GM18511 (cell line): Measurements from ENCODE around the gene PDGFC.

ENCODE experiments used
- ATAC-seq: cut with Tn5 transposase; IDR thresholded peaks from one replicate; pipeline ENCODE4 v1.9.1; 2021; ENCODE audit warnings: mild to moderate bottlenecking, moderate library complexity; ENCODE audit not compliant: unreplicated experiment

The PDGFC gene

GRCh38 chr4:156971676-156972378 is at the start of gene PDGFC:
Gene PDGFC (minus strand): TSS chr4:156971799. CDS start chr4:156970903, 896 bp downstream.
- no peak for ATAC-seq

GRCh38 chr4:157020882-157021281 is 49.3 kb upstream of the PDGFC start:
- no peak for ATAC-seq

- no peak for ATAC-seq
These were observed 47.4 kb upstream of the PDGFC start for GRCh38 chr4:157018920-157019490.

GRCh38 chr4:157014621-157015591 is 43.3 kb upstream of the PDGFC start:
- ATAC-seq = peak; percentile 65

- no peak for ATAC-seq
These were observed 42.1 kb upstream of the PDGFC start for GRCh38 chr4:157013656-157014055.

GRCh38 chr4:157012781-157013180 is 41.2 kb upstream of the PDGFC start:
- ATAC-seq = no peak

- no peak for ATAC-seq
These were observed 40.7 kb upstream of the PDGFC start for GRCh38 chr4:157012296-157012695.

- ATAC-seq = no peak
These were observed 39.0 kb upstream of the PDGFC start for GRCh38 chr4:157010630-157011029.

GRCh38 chr4:157005831-157006230 is 34.2 kb upstream of the PDGFC start:
- no peak for ATAC-seq

- no peak for ATAC-seq
These were observed 33.6 kb upstream of the PDGFC start for GRCh38 chr4:157005193-157005592.

- no peak for ATAC-seq
These were observed 32.9 kb upstream of the PDGFC start for GRCh38 chr4:157004279-157005161.

- ATAC-seq = no peak
These were observed 27.5 kb upstream of the PDGFC start for GRCh38 chr4:156999175-156999517.

GRCh38 chr4:156998500-156999174 is 27.0 kb upstream of the PDGFC start:
- no peak for ATAC-seq

- ATAC-seq = no peak
These were observed 21.3 kb upstream of the PDGFC start for GRCh38 chr4:156992943-156993342.

GRCh38 chr4:156991161-156991560 is 19.6 kb upstream of the PDGFC start:
- no peak for ATAC-seq

GRCh38 chr4:156983366-156983765 is 11.8 kb upstream of the PDGFC start:
- ATAC-seq = no peak

GRCh38 chr4:156981262-156981769 is 9.7 kb upstream of the PDGFC start:
- no peak for ATAC-seq

GRCh38 chr4:156977435-156978160 is 6.0 kb upstream of the PDGFC start:
- no peak for ATAC-seq

GRCh38 chr4:156976147-156976546 is 4.5 kb upstream of the PDGFC start:
- ATAC-seq = no peak
